Measurements from ENCODE around the gene PKP1.

PKP1 gene

GRCh38 chr1:201283836-201284553 is 689 bp downstream of the PKP1 start:
- Histone ChIP-seq H3K4me1 (ENCODE audit: insufficient read depth, low read length, severe bottlenecking) (no peaks in the 10 kb centered on the region), H3K9me3 (ENCODE audit: low read length) (no peaks in the 10 kb centered on the region), H3K79me2 (ENCODE audit: insufficient read depth, low read length) (no peaks in the 10 kb centered on the region), H3K36me3 (ENCODE audit: insufficient read depth, low read length) (no peaks in the 10 kb centered on the region), H4K20me1 (ENCODE audit: insufficient read depth, low read length) (no peaks in the 10 kb centered on the region), H3K9ac (ENCODE audit: low read length) (no peak overlapping the region), H3K27ac (ENCODE audit: low read depth, low read length, poor library complexity, severe bottlenecking) (no peak overlapping the region), H3K4me2 (ENCODE audit: low read length) (no peak overlapping the region), H3K4me3 (ENCODE audit: low read depth, low read length, poor library complexity, severe bottlenecking) (no peak overlapping the region), H3K9me2 (ENCODE audit: low read depth, low read length) (no peaks in the 10 kb centered on the region), H3F3A (ENCODE audit: insufficient read depth, low read length) (no peaks in the 10 kb centered on the region), H3K27me3 (ENCODE audit: insufficient read depth, low read length) (no peaks in the 10 kb centered on the region), H2AFZ (ENCODE audit: low read length) (no peak overlapping the region)
- TF ChIP-seq CTCF (IDR thresholded peaks at IDR 0.05; ENCODE audit: low read length), result no peak

- Histone ChIP-seq H3K27ac (ENCODE audit: low read depth, low read length, poor library complexity, severe bottlenecking) (no peak overlapping the region), H3K4me3 (ENCODE audit: low read depth, low read length, poor library complexity, severe bottlenecking) (no peak overlapping the region), H3K4me2 (ENCODE audit: low read length) (no peak overlapping the region)
These were observed 1.3 kb downstream of the PKP1 start for GRCh38 chr1:201284636-201285035.

GRCh38 chr1:201285846-201286245 is 2.5 kb downstream of the PKP1 start:
- Histone ChIP-seq H2AFZ (ENCODE audit: low read length) (no peak overlapping the region), H3K4me2 (ENCODE audit: low read length) (no peak overlapping the region), H3K9ac (ENCODE audit: low read length) (no peak overlapping the region), H3K27me3 (ENCODE audit: insufficient read depth, low read length) (no peaks in the 10 kb centered on the region), H3K79me2 (ENCODE audit: insufficient read depth, low read length) (no peaks in the 10 kb centered on the region), H3K27ac (ENCODE audit: low read depth, low read length, poor library complexity, severe bottlenecking) (no peak overlapping the region), H3K4me3 (ENCODE audit: low read depth, low read length, poor library complexity, severe bottlenecking) (no peak overlapping the region), H3K4me1 (ENCODE audit: insufficient read depth, low read length, severe bottlenecking) (no peaks in the 10 kb centered on the region), H3F3A (ENCODE audit: insufficient read depth, low read length) (no peaks in the 10 kb centered on the region), H3K36me3 (ENCODE audit: insufficient read depth, low read length) (no peaks in the 10 kb centered on the region), H3K9me3 (ENCODE audit: low read length) (no peaks in the 10 kb centered on the region), H4K20me1 (ENCODE audit: insufficient read depth, low read length) (no peaks in the 10 kb centered on the region), H3K9me2 (ENCODE audit: low read depth, low read length) (no peaks in the 10 kb centered on the region)
- TF ChIP-seq CTCF (IDR thresholded peaks at IDR 0.05; ENCODE audit: low read length), result no peak
- no peak for TF ChIP-seq EZH2 (IDR thresholded peaks at IDR 0.05; ENCODE audit: borderline replicate concordance, low read length)

More at GRCh38 chr1:201284636-201285035, 1.3 kb downstream of the PKP1 start:
- H3K36me3 ChIP-seq (ENCODE audit: insufficient read depth, low read length), result no peaks in the 10 kb centered on the region
- H4K20me1 ChIP-seq (ENCODE audit: insufficient read depth, low read length), result no peaks in the 10 kb centered on the region
- H3K9me3 ChIP-seq (ENCODE audit: low read length), result no peaks in the 10 kb centered on the region
- H3K9ac ChIP-seq (ENCODE audit: low read length), result no peak overlapping the region
- H3K4me1 ChIP-seq (ENCODE audit: insufficient read depth, low read length, severe bottlenecking), result no peaks in the 10 kb centered on the region
- H3K79me2 ChIP-seq (ENCODE audit: insufficient read depth, low read length), result no peaks in the 10 kb centered on the region
- no peaks in the 10 kb centered on the region for H3F3A ChIP-seq (ENCODE audit: insufficient read depth, low read length)
- no peaks in the 10 kb centered on the region for H3K27me3 ChIP-seq (ENCODE audit: insufficient read depth, low read length)
- TF ChIP-seq EZH2 (IDR thresholded peaks at IDR 0.05; ENCODE audit: borderline replicate concordance, low read length), result no peak
- TF ChIP-seq CTCF (IDR thresholded peaks at IDR 0.05; ENCODE audit: low read length), result no peak
- no peaks in the 10 kb centered on the region for H3K9me2 ChIP-seq (ENCODE audit: low read depth, low read length)
- no peak overlapping the region for H2AFZ ChIP-seq (ENCODE audit: low read length)
